Pons (tissue), 1 donor: ENCODE results near the gene PHF19.

Source experiments
- DNase-seq: peaks from one replicate; pipeline ENCODE4 v3.0.0-alpha.2; 2016; ENCODE audit warnings: low spot score

The PHF19 gene

GRCh38 chr9:120852240-120853010 lies 24.6 kb downstream of the PHF19 start:
- no peak for DNase-seq

GRCh38 chr9:120851449-120851848 lies 25.5 kb downstream of the PHF19 start:
- no peak for DNase-seq

GRCh38 chr9:120850315-120850714 lies 26.7 kb downstream of the PHF19 start:
- DNase-seq, result no peak

DNA sequence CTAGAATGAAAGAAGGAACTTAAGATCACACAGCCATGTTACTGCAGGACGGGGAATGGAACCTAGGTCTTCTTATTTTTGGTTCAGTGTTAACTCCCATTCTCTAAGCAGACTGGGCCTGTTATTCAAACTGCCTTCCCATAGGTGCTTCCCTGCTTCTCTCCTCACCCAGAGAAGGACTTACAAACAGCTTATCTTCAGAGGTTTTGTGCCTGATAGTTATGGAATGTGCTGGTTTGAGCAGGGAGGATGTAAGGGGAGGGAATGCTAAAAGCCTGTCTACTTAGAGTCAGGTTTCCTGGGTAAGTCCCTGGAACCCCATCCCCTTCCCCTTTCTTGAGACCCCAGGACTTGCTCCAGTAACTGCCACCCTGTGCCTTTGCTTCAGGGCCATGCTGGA lies 30.1 kb downstream of the PHF19 start:
- DNase-seq, result no peak

GRCh38 chr9:120846251-120846889 lies 30.6 kb downstream of the PHF19 start:
- no peak for DNase-seq

GRCh38 chr9:120845255-120845654 lies 31.7 kb downstream of the PHF19 start:
- no peak for DNase-seq

DNA sequence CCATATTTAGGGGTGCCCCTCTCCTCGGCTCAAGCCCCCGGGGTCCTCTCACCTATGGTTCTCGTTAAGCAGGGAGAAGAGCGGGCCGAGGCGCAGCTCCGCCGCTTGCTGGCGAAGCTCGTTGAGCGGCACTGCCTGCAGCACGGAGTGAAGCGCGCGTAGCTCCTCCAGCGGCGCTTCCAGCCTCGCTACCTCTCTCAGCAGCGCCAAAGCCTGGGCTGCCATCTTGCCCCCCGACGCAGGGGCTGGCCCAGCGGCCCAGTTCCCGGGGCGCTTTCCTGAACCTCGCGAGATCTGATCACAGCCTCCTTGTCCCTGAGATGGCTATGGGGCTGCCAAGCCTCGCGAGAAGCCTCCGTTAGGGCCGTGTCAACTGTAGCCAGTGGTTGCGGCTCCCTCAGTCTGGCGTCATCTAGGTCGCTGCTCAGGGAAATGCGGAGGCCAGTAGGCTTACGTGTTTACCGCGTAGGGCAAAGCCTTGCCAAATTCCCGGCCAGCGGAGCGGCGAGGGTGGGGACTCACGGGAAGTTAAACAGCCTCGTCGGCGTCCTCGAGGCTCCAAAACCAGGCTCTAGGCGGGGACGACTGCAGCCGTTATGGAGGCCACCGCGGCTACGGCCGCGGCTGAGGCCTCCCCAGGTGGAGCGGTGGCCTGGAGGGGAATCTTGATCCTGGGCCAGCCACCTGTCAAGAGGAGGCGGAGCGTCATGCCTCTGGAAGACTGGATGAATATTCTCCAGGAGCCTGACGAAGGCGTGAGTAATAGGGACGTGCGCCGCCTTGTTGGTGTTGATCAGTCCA lies 34.1 kb downstream of the PHF19 start, which contains the start of gene PSMD5:
Gene PSMD5 (minus strand): TSS at position 238 of the 801 bp plus-strand sequence. CDS start 13 bp downstream, at position 225.
- DNase-seq, result peak; percentile 92

GRCh38 chr9:120841930-120842684 lies 34.9 kb downstream of the PHF19 start:
- no peak for DNase-seq

DNA sequence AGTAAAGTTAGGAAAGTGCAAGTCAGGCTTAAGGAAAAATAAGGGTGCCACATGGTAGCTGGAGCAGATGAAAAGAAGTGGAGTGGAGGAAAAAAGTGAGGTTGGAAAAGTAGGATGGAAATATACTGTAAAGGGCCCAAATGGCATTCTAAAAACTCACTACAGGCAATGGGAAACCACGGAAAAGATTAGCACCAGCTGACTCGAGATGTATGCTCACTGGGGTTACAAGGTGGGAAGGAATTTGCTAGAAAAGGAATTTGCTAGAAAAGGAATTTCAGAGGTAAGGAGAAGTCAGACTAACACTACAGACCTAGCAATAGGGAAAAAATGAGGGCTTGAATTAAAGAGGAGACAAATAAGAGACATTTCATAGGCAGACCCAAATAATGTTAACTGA lies 37.8 kb downstream of the PHF19 start:
- no peak for DNase-seq

DNA sequence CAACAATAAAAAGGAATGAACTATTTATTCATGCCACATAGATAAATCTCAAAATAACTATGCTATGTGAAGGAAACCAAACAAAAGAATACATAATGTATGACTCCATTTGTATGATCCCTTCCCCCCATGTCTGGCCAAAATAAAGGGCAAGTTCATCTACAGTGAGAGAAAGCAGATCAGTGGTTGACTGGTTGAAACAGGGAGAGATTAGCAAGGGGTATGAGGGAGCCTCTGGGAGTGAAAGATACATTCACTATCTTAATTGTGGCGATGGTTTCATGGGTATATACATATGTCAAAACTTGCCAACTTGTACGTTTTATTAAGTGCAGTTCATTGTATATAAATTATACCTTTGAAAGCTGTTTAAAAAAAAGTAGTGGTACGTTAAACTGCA lies 39.1 kb downstream of the PHF19 start:
- DNase-seq, result no peak

DNA sequence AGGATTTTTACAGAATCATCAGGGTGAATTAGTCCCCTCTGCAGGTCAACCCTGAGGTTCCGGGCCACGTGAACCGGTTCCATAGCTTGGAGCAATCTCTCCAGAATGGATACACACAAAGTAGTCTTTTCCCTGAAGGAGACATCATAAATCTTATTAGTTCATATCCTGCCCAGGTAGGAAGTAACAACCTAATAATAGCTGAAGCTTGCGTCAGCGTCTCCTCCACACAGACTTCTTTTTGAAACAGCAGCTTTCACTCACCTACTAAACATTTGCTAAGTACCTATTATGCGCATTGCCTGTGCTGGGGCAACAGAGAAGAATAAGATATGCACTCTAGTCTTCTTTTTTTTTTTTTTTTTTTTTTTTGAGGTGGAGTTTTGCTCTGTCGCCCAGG lies 43.7 kb downstream of the PHF19 start:
- DNase-seq, result no peak

- no peak for DNase-seq
Measured at GRCh38 chr9:120832807-120833206, 44.2 kb downstream of the PHF19 start.

GRCh38 chr9:120830865-120831264 lies 46.1 kb downstream of the PHF19 start:
- no peak for DNase-seq

DNA sequence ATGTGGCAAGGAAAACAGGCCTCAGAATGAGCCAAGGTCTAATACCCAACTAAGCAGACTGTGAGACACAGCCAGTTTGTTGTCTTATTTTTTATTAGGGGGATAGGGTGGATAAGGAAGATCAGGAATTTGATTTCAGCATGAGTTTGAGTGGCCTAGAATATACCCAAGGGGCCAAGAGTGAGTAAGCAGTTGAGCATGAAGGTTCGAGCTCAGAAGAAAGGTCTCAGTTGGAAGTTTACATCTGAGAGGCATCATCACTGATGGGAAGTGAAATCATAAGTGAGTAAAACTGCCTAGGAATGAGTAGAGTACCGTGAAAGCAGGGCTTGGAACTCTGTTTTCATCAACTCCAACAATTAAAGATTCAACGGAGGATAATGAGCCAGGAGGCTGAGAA lies 46.8 kb downstream of the PHF19 start:
- no peak for DNase-seq

DNA sequence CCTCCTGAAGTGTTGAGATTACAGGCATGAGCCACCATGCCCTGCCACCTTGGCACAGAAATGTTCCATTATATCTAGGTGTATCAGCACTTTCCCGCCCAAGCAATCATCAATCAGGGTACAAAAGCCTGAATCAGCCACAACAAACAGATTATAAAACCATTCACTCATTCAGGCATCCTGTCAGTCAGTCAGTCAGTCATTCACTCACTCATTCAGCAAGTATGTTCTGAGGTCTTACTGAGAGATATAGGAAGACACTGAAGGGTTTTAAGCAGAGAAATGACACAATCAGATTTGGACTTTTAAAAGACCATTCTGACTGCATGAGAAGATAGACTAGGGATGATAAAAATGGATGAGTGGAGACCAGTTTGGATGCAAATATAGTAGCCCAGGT lies 47.3 kb downstream of the PHF19 start:
- no peak for DNase-seq

DNA sequence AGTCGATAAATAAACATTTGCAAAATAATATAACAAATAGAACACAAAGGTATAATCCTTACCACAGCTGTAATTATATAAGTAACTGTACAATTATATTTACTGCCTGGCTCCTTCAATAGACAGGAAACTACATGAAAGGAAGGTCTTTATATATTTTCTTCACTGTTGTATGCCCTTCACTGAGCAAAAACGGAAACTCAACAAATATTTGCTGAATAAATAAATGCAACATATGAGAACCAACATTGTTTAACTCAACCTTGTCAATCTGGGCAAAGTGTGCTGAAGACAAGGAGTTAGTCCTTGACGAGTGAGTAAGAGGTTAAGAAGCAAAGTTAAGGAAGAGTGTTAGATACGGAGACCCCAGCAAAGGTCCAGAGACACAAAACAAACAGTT lies 56.9 kb downstream of the PHF19 start:
- DNase-seq, result no peak

GRCh38 chr9:120818595-120818994 lies 58.4 kb downstream of the PHF19 start:
- DNase-seq, result no peak

DNA sequence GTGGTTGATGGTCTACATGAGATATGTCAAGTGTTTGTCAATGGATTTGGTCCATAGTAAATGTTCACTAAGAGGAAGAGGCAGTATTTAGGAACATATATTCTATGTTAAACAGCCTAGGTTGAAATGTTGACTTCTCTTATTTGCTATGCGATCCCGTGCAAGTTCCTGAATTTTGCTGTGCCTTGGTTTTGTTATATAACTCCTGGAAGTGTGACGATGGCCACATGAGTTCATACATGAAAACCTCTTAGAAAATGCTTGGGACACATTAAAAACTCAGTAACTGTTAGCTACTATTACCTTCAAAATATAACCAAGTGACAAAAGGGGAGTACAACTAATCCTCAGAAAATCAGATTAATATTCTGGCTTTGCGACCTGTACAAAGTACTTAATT lies 61.9 kb downstream of the PHF19 start:
- no peak for DNase-seq

GRCh38 chr9:120808931-120809330 lies 68.1 kb downstream of the PHF19 start:
- no peak for DNase-seq

DNA sequence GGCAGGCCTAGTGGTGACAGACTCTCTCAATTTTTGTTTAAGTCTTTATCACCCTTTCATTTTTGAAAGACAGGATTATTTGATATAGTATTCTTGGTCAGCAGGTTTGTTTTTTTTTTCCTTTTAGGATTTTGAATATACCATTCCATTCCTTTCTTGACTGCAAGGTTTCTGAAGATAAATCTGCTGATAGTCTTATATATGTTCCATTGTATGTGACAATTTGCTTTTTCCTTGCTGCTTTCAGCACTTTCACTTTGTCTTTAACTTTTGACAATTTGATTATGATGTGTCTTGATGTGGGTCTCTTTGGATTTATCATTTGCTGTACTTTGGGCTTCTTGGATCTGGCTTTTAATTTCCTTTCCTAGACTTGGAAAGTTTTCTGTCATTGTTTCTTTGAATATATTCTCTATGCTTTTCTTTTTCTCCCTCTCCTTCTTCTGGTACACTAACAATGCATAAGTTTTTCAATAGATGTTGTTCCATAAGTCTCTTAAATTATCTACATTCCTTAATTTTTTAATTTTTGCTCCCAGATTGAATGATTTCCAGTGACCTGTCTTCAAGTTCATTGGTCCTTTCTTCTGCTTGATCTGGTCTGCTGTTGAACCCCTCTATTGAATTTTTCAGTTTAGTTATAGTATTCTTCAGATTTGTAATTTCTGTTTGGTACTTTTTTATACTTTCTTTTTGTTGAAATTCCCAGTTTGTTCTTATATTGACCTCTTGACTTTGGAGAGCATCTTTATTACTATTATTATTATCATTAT lies 69.2 kb downstream of the PHF19 start:
- no peak for DNase-seq
